DMS 273 (cell line): ENCODE data around the gene CLSTN1.

Experiments
- DNase-seq: peaks from one replicate; lab custom pipeline; 2025; ENCODE audit not compliant: unreplicated experiment; lab: John Stamatoyannopoulos, UW

The CLSTN1 gene

GRCh38 chr1:9852004-9852403 is 28.2 kb upstream of the CLSTN1 start:
- peak; percentile 57 for DNase-seq

DNA sequence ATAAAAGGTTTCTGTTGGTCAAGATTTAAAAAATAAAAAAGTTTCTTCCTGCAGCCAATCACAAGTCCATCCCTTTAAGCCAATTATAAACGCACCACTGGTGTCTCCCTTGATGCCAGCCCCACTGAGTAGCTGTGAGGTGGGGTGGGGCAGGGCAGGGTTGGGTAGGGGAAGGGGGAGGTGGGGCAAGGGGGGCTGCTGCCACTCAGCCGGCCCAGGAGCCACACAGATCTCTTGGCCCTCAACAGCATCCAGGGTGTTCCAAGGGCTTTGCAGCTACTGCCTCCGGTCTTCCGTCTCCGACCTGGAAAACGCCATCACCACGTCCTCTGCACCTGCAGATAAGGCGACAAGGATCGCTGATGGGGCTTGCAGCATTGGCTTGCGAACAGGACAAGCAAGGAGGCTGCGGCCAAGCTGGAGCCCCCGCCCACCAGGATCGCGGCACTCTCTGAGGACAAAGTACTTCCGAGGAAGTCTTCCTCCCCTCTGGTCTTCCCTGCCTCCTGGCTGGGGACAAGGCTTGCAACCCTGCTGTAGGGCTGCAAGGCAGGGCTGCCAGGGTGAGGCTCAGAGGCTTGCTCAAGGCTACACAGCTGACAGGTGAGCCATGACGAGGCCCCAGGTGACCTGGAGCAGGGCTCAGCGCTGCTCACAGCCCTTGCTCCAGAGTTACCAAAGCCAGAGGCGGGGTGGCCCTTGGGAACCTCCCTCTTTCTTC is 26.8 kb upstream of the CLSTN1 start:
- no peak for DNase-seq

GRCh38 chr1:9849691-9850441 is 26.1 kb upstream of the CLSTN1 start:
- DNase-seq = peak; percentile 27

DNA sequence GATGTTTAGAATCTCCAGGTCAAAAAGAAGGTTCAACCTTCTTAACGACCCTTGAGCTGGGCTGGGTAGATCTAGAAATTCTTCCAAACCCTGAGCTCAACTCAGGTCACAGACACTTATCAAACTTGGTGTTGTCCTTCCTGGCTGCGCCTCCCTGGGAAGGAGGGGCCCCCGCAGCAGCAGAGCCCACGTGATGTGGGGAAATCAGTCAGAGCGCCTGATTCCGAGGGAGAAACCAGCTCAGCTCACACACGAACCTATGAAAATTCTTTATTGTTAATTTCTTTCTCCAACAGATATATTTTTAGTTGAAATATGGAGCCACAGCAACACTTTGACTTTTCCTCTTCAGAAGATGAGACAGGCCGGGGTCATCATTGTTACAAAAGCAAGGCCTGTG is 24.3 kb upstream of the CLSTN1 start:
- no peak for DNase-seq

GRCh38 chr1:9847269-9847668 is 23.5 kb upstream of the CLSTN1 start:
- DNase-seq = no peak

DNA sequence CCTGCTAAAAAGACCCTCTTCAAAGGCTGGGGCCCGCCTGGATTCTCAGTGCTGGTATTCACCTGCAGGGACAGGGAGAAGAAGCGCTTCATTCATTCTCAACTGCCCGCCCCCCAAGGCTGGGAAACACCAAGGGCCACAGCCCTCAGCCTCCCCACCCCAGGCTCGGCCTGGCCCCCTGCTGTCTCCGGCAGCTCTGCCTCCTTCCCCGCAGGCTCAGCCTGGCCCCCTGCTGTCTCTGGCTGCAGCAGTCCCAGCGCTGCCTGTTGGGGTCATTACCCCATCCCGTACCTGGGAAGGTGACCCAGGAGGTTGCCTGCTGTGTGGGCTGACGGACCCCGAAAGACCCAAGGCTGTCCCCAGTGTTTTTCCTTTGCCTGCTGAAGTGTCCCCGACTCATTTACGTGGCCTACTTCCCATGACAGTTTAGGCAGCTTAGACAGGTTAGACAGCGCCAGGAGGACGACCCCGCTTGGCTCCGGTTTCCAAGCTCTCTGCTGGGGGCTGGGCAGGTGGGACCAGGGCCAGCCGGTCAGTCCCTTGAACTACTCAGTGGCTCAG is 22.9 kb upstream of the CLSTN1 start:
- no peak for DNase-seq

- DNase-seq = peak; percentile 53
These were observed 22.1 kb upstream of the CLSTN1 start for GRCh38 chr1:9845914-9846313.

DNA sequence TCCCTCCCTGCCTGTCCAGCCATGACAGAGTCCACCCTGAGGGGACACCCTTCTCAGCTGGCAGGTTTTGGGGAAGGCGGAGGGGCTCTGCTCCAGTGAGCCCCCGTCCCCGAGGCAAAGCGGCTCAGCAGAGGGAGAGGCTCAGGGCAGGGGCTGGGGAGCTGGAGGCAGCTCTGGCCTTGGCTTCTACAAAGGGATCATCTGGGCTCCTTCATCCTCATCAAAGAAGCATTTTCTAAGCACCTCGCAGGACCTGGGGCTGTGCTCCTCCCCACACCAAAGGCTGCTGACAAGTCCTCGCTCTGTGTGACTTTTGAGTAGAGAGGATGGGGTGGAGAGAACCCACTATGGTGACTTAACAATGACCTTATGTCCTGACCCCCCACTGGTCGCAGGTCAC is 21.0 kb upstream of the CLSTN1 start:
- DNase-seq = no peak

DNA sequence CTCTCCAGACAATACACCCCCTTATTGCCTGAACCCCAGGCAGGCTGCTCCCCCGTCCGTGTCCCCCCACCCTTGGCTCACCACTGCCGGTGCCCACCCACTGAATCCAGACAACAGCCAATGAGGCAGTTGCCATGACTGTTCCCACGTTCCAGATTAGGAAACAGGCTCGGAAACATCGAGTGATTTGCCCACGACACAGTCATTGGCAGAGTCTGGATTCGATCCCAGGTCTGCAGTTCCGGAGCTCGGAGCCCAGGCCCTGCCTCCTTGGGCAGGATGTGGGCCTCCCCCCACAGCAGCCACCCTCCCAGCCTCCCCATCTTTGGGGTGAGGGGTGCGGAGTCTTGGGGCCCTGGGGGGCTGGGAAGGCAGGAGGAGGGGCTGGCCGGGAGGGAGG is 20.3 kb upstream of the CLSTN1 start:
- no peak for DNase-seq

DNA sequence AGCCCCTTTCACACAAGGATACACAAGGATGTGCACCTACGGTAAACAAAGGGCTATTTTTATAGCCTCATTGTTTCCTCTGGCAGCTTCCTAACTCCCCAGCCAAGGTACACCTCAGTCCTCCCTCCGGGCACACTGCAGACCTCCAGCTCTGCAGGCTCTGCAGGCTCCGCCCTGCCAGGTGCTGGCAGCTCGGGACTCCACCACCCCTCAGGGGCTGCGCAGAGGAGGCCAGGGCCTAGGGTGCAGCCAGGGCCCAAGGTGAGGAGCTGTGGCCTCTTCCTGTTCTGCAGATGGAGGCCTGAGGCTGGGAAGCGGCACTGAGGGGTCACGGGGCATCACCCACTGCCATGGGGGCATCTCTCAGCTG is 19.8 kb upstream of the CLSTN1 start:
- DNase-seq = no peak

GRCh38 chr1:9842781-9843575 is 19.2 kb upstream of the CLSTN1 start:
- peak; percentile 95 for DNase-seq

DNA sequence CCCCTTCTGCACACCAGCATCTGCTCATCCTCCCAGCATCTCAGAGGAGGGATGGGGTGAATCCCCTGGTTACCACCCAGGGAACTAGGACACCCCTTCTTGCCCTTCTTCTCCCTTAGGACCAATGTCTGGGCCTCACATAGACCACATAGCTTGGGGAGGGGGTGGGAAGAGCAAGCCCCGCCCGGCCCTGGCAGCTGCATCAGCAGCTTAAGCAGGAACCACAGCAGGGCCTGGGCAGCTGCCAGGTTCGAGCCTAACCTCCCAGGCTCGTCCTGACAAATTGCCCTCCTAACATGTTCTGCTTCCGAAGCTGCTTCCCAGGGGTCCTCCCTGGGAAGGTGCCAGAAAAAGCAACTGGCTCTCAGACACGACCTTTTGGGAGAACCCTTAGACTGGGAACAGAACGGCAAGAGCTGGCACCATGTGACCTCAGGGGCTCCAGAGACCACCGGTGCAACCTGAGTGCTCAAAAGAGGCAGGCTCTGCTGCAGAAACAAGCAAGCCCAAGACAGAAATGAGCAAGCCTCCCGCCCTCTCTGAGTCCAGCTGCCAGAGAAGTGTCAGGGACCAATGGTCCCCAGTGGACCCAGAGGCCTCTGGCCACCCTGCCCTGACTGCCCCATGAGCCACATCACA is 18.4 kb upstream of the CLSTN1 start:
- DNase-seq = peak; percentile 93

DNA sequence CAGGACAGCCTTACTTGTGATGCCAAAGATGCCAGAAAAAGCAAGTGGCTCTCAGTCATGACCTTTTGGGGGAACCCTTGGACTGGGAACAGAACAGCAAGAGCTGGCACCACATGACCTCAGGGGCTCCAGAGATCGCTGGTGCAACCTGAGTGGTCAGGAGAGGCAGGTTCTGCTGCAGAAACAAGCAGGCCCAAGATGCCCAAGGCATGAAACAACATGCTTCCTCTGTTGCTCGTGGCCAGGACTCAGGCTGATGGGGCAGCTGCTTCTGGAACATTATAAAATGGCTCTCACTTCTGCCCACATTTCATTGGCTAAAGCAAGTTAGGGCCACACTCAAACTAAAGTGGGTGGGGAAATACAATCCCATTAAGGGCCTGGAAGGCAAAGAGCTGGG is 17.7 kb upstream of the CLSTN1 start:
- DNase-seq = peak; percentile 41

DNA sequence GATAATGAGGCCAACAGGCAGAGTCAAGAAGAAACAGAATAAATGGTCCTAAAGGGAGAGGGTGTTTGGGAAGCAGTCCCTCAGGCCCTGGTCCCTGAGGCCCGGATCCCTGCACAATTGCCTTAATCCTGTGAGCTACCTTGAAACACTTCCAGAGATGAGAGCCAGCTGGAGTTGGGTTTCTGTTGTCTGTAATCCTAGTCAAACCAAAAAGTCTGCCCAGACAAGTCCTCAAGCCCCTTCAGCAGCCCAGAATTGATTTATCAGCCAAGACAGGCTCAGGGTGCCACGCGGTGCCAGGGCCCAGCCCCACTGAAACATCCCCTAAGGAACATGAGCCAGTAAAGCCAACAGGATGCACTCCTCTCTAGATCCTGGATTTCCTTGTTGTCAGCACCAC is 16.4 kb upstream of the CLSTN1 start:
- peak; percentile 84 for DNase-seq

- DNase-seq = no peak
These were observed 15.2 kb upstream of the CLSTN1 start for GRCh38 chr1:9838946-9839345.

DNA sequence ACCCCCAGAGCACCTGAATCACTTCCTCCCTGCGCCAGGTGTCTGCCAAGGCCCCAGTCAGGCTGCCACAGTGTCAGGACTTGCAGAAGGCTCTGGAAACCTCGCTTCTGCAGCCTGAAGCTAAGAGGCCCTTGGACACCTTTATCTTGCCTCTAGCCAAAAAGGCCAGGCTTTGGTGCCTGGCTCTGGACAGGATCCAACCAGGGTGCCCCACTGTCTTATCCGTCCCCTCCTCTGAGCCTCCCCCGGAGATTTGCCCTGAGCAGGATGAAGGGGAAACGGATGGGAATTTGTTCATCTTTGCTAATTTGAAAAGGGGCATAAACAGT is 12.8 kb upstream of the CLSTN1 start:
- no peak for DNase-seq

DNA sequence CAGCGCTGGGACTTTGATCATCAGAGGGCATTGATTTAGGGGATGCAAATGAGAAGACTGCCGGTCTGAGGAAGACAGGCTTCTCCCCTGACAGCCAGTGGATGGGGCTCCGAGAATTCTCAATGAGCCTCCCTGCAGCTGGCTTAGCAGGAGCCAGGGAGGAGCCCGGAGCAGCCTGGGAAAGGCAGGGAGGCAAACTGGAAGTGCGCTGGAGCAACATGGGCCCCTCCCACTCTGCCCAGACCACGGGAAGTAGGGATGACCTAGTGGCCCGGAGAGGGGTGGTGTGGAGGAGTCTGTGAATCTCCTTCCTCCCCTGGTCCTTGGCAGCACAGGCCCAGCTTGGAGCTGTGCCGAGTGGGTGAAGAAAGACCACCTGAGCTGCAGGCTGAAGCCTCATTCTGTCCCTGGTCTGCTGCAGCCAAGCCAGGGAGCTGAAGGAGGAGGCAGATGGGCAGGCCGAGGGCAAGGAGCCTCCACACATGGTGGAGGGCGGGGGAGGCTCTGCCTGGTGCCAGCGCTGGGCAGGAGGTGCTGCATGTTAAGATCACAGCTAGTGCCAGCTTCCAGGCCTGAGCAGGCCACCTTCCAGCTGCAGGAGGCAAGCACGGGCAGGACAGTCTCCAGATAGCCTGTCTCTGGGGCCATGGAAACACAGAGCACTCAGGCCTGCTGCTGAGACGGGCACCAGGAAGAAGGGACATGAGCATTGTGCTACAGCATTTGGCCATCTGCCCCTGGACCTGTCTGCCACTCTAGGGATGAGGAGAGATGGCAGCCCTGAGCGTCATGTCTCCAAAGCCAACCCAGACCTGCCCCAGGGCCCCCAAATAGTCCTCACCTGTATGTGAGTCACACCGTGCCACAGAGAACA is 12.2 kb upstream of the CLSTN1 start:
- peak; percentile 95 for DNase-seq

DNA sequence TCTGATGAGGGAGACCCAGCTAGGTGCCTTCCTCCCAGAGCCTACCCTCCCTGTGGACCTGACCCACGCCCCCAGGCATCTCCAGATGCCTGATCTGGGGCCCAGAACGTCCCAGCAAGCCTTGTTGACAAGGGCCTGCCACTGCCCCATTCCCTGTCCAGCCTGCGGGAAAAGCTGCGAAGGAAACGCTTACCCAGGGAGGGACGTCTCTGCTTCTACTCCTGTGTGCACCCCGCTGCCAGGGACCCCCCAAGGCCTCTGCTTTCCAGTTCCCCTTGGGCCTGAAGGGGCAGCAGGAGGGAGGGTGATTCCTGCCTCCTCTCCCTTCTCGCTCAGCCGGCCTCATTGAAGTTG is 11.6 kb upstream of the CLSTN1 start:
- DNase-seq = no peak

GRCh38 chr1:9833632-9834031 is 9.9 kb upstream of the CLSTN1 start:
- DNase-seq = no peak

GRCh38 chr1:9827558-9828185 is 3.9 kb upstream of the CLSTN1 start:
- peak; percentile 58 for DNase-seq
